Measurements from ENCODE around the gene ARVCF. TPM values are rescaled to one million over a fixed set of nuclear protein-coding genes. Genes with fewer than 3 reads are reported as not detected.
A peak's percentile ranks its signal among the peaks of the same experiment; 100 is the strongest.
"Not testable (repeated sequence)": the region's sequence is repeated elsewhere in the genome, so short reads cannot be mapped to it uniquely, and the experiment has no call there.

ARVCF gene
- total RNA-seq, 1 experiment from 2014 or later = 3.8 TPM

DNA sequence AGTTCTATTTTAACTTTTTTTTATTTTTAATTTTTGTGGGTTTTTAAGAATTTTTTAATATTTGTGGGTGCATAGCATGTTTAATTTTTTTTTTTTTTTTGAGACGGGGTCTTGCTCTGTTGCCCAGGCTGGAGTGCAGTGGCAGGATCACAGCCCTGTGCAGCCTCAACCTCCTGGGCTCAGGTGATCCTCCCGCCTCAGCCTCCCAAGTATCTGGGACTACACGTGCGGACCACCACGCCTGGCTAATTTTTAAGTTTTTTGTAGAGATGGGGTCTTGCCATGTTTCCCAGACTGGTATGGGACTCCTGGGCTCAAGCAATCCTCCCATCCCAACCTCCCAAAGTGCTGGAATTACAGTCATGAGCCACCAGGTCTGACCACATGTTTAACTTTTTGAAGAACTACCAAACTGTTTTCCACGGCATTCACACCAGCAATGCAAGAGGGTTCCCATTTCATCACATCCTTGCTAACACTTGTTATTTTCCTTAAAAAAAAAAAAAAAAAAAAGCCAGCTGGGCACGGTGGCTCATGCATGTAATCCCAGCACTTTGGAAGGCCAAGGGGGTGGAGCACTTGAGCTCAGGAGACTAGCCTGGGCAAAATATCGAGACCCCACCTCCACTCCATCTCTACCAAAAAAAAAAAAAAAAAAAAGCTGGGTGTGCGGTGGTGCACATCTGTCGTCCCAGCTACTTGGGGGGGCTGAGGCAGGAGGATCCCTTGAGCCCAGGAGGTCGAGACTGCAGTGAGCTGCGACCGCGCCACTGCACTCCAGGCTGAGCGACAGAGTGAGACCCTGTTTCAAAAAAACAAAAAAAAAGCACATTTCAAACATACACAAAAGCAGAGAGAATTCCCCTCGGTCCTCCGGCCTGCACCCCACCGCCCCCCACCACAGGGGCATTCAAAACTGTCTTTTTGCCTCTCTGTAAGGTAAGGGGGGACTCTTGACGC, 58.3 kb downstream of the ARVCF start:
- DNase-seq = no peak
- H3K9me3 ChIP-seq = no peaks in the 10 kb centered on the region
- H3K36me3 ChIP-seq = peaks cover 3% of the 10 kb centered on the region
- no peaks in the 10 kb centered on the region for H3K27me3 ChIP-seq
- no peak overlapping the region for H3K4me3 ChIP-seq

DNA sequence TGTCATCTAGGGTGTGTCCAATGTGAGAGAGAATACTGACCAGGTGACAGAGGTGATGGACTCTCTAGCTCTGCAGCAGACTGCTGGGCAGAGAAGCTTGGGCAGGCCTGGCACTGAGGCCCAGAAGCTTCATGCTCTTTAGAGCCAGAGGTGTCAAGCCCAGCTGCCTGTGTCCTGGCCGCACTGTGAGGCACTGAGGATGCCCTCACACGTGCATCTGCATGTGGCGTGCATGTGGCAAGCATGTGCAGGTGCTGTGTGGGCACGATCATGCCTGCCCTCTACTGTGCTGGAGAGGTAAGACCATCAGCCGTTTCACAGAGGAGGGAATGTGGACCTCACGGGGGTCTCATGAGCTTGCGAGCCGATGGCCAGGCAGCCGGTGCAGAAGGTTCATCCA, 59.2 kb downstream of the ARVCF start:
- DNase-seq = no peak
- Histone ChIP-seq H3K4me3 (no peak overlapping the region), H3K36me3 (peaks cover 3% of the 10 kb centered on the region), H3K9me3 (no peaks in the 10 kb centered on the region), H3K27me3 (no peaks in the 10 kb centered on the region)

DNA sequence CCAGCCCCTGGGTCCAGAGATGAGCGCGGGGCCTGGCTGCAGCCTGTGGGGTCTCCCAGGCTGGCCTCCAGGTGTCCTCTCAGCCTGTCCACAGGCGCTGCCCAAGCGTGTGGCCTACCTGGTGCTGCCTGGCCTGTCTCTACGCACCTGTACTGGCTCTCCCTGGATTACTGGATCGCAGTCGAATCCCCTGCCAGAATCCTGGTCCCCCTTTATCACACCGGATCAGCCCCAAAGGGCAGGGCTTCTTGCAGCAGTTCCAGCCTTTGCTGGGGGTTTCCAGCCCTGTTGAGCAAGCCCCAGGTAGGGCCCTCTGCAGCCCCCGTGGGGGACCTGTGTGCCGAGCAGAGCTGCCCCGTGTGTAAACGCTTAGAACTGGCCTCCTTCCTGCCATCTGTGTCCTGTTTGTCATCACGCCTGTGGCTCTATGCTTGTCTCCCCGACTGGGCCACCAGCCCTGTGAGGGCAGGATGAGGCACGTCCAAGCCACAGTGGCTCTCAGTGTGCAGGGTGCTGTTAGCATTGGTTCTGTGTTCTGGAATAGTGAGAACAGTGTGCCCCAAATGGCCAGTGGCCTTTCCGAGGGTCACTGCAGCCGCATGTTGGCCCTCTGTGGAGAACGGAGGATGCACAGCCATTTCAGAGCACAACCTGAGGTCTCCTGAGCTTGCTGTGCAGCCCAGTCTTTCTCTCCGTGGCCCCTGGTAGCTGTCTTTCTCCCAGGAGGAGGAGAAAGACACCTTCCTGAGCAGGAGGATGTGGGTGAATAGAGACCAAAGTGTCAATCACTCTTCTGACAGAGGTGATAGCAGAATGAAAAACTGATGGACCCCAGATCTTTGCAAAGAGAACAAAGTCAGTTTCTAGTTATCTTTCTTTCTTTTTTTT, 61.1 kb downstream of the ARVCF start:
- Histone ChIP-seq H3K4me3 (no peak overlapping the region), H3K36me3 (peaks cover 14% of the 10 kb centered on the region), H3K9me3 (no peaks in the 10 kb centered on the region), H3K27me3 (no peaks in the 10 kb centered on the region)
- no peak for DNase-seq

DNA sequence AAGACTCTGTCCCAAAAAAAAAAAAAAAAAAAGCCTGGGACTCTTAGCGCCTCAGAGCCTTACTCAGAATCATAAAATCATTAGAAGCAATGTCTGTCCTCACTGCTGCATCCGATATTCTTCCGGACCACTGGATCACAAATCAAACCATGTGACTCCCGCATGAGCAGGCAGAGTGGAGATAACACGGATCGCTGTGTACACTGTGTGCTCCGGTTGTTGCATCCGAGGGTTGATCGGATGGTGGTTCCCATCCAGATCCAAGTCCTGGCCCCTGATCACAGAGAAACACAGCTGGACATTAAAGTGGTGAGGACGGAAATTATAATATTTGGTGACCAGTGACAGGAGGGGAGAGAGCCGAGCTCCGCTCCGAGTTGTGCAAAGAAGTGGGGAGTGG, 65.3 kb downstream of the ARVCF start:
- Histone ChIP-seq H3K36me3 (peaks cover 31% of the 10 kb centered on the region), H3K9me3 (no peaks in the 10 kb centered on the region), H3K27me3 (no peaks in the 10 kb centered on the region), H3K4me3 (no peak overlapping the region)
- no peak for DNase-seq

DNA sequence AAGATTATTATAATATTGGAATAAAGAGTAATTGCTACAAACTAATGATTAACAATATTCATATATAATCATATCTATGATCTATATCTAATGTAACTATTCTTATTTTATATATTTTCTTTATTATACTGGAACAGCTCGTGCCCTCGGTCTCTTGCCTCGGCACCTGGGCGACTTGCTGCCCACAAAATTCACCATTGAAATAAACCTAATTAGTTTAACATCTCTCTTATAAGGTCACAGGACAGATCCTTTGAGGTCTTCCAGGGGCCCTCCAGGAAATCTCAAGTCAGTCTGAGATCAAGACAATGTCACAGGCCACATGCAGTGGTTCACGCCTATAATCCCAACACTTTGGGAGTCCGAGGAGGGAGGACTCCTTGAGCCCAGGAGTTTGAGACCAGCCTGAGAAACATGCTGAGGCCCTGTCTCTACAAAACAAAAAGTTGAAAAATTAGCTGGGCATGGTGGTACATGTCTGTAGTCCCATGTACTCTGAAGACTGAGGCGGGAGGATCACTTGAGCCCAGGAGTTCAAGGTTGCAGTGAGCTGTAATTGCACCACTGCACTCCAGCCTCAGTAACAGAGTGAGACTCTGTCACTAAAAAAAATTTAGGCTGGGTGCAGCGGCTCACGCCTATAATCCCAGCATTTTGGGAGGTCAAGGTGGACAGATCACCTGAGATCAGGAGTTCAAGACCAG, 68.4 kb downstream of the ARVCF start:
- Histone ChIP-seq H3K27me3 (no peaks in the 10 kb centered on the region), H3K36me3 (peaks cover 48% of the 10 kb centered on the region), H3K9me3 (no peaks in the 10 kb centered on the region), H3K4me3 (no peak overlapping the region)
- no peak for DNase-seq

- Histone ChIP-seq H3K27me3 (no peaks in the 10 kb centered on the region), H3K9me3 (no peaks in the 10 kb centered on the region), H3K36me3 (peaks cover 24% of the 10 kb centered on the region), H3K4me3 (peak overlapping the region; percentile 76)
- peak; percentile 72 for DNase-seq
Measured at GRCh38 chr22:19943082-19944026, 73.3 kb downstream of the ARVCF start.

- no peaks in the 10 kb centered on the region for H3K9me3 ChIP-seq
- peak; percentile 52 for DNase-seq
- H3K27me3 ChIP-seq = no peaks in the 10 kb centered on the region
- H3K36me3 ChIP-seq = peaks cover 19% of the 10 kb centered on the region
- H3K4me3 ChIP-seq = peak overlapping the region; percentile 76
Measured at GRCh38 chr22:19942157-19943081, 74.2 kb downstream of the ARVCF start.

DNA sequence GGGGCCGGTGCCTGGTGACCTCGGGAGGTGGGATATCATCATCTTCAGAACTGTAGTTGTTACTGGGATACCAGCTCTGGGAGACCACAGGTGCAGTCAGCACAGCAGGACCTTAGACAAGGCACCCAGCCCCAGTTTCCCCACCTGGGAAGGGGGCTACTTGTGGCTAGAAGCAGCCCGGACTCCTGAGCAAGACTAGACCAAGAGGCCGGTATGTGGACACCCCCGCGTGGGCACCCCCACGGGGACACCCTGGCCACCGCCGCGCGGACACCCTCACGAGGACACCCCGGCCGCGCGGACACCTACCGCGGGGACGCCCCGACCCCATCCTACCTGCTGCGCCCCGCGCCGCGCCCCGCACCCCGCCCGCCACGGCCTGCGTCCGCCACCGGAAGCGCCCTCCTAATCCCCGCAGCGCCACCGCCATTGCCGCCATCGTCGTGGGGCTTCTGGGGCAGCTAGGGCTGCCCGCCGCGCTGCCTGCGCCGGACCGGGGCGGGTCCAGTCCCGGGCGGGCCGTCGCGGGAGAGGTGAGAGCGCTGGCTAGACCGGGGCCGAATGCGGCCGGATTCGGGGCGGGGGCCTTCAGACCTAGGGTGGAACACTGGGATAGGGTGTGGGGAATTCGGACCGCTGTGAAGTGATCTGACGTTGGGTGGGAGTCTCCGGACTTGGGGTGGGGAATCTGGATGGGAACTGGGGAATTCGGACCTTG, 75.1 kb downstream of the ARVCF start, which contains the start of the genes COMT and TXNRD2:
TSS of gene COMT (plus strand) at position 408 of the 718 bp plus-strand sequence. CDS start 20,755 bp downstream, outside the sequence.
TSS of gene TXNRD2 (minus strand) at position 454 of the 718 bp plus-strand sequence. CDS start at position 439, 15 bp downstream.
- Histone ChIP-seq H3K27me3 (no peaks in the 10 kb centered on the region), H3K9me3 (no peaks in the 10 kb centered on the region), H3K4me3 (peak within 1 kb of the TSS; percentile 76), H3K36me3 (peaks cover 17% of the 10 kb centered on the region)
- peak; percentile 75 for DNase-seq

- Histone ChIP-seq H3K27me3 (no peaks in the 10 kb centered on the region), H3K36me3 (peaks cover 13% of the 10 kb centered on the region), H3K4me3 (peak overlapping the region; percentile 76), H3K9me3 (no peaks in the 10 kb centered on the region; the same call in 1 of the 2 replicates)
- DNase-seq = no peak
Measured at GRCh38 chr22:19940536-19941364, 75.9 kb downstream of the ARVCF start.

- Histone ChIP-seq H3K27me3 (no peaks in the 10 kb centered on the region), H3K36me3 (peaks cover 3% of the 10 kb centered on the region; the same call in 1 of the 2 replicates), H3K9me3 (peaks cover 2% of the 10 kb centered on the region; the same call in 1 of the 2 replicates), H3K4me3 (no peak overlapping the region)
- DNase-seq = no peak
Measured at GRCh38 chr22:19937616-19938473, 78.8 kb downstream of the ARVCF start.

- no peak overlapping the region for H3K4me3 ChIP-seq
- DNase-seq = no peak
- H3K9me3 ChIP-seq = peaks cover 2% of the 10 kb centered on the region; the same call in 1 of the 2 replicates
- peaks cover 3% of the 10 kb centered on the region; the same call in 1 of the 2 replicates for H3K36me3 ChIP-seq
- no peaks in the 10 kb centered on the region for H3K27me3 ChIP-seq
Measured at GRCh38 chr22:19936513-19936912, 80.1 kb downstream of the ARVCF start.

GRCh38 chr22:19935123-19935718, 81.4 kb downstream of the ARVCF start:
- H3K4me3 ChIP-seq, H3K27me3 ChIP-seq, H3K9me3 ChIP-seq, DNase-seq, H3K36me3 ChIP-seq: not testable (repeated sequence)
